Activated T-helper 2 cell treated with anti-CD3 and anti-CD28 coated beads, Interferon-gamma antibody, Interleukin-2, Interleukin-4, amounts not matched to agents 10 μg/mL and 5 μg/mL and 100 μg/mL, durations not matched to agents 14 hours and 24 hours and 36 hours (primary cell): ENCODE data around the gene PDGFB. TPM values are rescaled to one million over a fixed set of nuclear protein-coding genes. Genes with fewer than 3 reads are reported as not detected.
"Not testable (repeated sequence)": the region's sequence is repeated elsewhere in the genome, so short reads cannot be mapped to it uniquely, and the experiment has no call there.

Experiments
- DNase-seq: peaks from one replicate; pipeline ENCODE4 v3.0.0; 2021; ENCODE audit warnings: low spot score
- H3K27ac Mint-ChIP-seq: one replicate; pipeline ENCODE4 v1.8.0; 2021; ENCODE audit warnings: mixed read lengths
- H3K27me3 Mint-ChIP-seq: one replicate; pipeline ENCODE4 v1.8.0; 2021; ENCODE audit warnings: low read depth, mixed read lengths
- H3K36me3 Mint-ChIP-seq: one replicate; pipeline ENCODE4 v1.8.0; 2021; ENCODE audit warnings: low read depth, mixed read lengths
- H3K4me1 Mint-ChIP-seq: one replicate; pipeline ENCODE4 v1.8.0; 2021; ENCODE audit warnings: low read depth, mixed read lengths
- H3K4me3 Mint-ChIP-seq: one replicate; pipeline ENCODE4 v1.8.0; 2021; ENCODE audit warnings: low read depth, mild to moderate bottlenecking, moderate library complexity, mixed read lengths
- H3K9me3 Mint-ChIP-seq: one replicate; pipeline ENCODE4 v1.8.0; 2021; ENCODE audit warnings: mixed read lengths
- intact Hi-C: fragments of 100-400 bp; cut with micrococcal nuclease; formaldehyde crosslinking; loops from one replicate; pipeline ENCODE4 v1.15.1; 2023
- total RNA-seq: library from RNA; stranded (reverse); gene quantifications from 2 replicates; pipeline ENCODE4 v1.2.3, GENCODE V29; 2022

The PDGFB gene
- total RNA-seq, 1 donor from 2014 or later, result 4.2 TPM

DNA sequence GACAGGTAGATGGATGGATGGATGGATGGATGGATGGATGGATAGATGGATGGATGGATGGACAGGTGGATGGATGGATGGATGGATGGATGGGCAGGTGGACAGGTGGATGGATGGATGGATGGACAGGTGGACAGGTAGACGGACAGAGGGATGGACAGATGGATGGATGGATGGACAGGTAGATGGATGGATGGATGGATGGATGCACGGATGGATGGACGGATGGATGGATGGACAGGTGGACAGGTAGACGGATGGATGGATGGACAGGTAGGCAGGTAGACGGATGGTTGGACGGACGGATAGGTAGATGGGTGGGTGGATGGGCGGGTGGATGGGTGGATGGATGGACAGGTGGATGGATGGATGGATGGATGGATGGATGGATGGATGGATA, 24.3 kb downstream of the PDGFB start:
- intact Hi-C loops, result no loop called here
- Mint-ChIP-seq H3K27me3 (peaks cover 23% of the 10 kb centered on the region), H3K9me3 (no peaks in the 10 kb centered on the region), H3K4me3 (no peak overlapping the region), H3K27ac (no peak overlapping the region), H3K4me1 (peaks cover 2% of the 10 kb centered on the region), H3K36me3 (no peaks in the 10 kb centered on the region)
- DNase-seq, result no peak

DNA sequence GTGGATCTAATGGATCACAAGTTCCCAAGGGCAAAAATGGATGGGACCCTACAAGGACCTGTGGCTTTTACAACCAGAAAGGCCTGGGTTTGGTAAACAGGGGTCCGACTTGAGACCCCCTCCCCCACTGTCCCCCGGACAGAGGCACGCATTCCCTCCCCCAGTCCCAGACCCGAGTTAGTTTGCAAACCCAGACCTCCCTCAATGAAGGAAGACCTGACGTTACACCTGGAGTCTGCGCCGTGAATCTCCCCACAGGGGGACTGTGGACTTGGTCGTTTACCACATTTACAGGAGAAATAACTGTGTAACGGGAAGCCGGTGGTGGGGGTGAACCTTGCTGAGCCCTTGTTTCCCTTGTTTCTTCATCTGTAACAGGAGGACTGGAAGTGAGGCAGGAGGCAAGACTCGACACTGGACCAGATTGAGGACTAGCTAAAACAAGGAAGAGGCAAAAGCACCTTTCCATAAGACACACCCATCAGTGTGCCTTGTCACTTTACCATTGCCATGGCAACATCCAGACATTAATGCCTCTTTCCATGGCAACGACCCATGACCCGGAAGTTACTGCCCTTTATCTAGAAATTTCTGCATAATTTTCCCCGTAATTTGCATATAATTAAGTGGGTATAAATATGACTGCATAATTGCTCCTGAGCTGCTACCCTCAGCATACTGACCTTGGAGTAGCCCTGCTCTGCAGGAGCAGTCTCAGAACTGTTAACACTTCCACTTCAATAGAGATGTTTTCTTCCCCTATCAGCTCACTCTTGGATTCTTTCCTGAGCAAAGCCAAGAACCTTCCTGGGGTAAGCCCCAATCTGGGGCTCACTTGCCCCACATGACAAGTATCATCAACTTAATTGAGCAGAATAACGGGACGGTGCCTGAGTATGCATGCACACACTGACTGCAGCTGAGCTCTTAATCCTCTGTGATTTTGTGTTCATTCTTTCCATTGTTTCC, 25.4 kb downstream of the PDGFB start:
- Mint-ChIP-seq H3K36me3 (no peaks in the 10 kb centered on the region), H3K4me1 (peaks cover 2% of the 10 kb centered on the region), H3K9me3 (no peaks in the 10 kb centered on the region), H3K4me3 (no peak overlapping the region), H3K27me3 (peaks cover 25% of the 10 kb centered on the region), H3K27ac (no peak overlapping the region)
- no peak for DNase-seq
- intact Hi-C loops, result no loop called here

DNA sequence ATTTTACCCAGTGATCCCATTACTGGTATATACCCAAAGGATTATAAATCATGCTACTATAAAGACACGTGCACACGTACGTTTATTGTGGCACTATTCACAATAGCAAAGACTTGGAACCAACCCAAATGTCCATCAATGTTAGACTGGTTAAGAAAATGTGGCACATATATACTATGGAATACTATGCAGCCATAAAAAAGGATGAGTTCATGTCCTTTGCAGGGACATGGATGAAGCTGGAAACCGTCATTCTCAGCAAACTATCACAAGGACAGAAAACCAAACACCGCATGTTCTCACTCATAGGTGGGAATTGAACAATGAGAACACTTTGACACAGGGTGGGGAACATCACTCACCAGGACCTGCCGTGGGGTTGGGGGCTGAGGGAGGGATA, 26.4 kb downstream of the PDGFB start:
- H3K4me1 Mint-ChIP-seq, H3K4me3 Mint-ChIP-seq, H3K9me3 Mint-ChIP-seq, intact Hi-C loops, H3K36me3 Mint-ChIP-seq, H3K27ac Mint-ChIP-seq, DNase-seq: not testable (repeated sequence)
- H3K27me3 Mint-ChIP-seq, result peaks cover 27% of the 10 kb centered on the region

DNA sequence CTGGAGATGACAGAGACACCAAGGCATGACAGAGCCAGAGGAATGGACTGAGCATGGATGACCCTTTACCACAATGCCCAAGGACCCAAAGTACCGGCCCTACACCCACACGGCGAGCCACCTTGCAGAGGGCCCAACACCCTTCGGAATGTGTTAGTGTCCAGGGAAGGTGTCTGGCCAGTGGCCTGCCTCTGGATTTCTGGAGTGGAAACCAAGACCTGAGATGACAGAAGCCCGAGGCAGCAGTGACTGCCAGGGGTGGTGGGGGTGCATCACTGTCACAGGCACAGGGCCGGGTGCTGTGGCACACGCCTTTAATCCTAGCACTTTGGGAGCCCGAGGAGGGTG, 28.7 kb downstream of the PDGFB start:
- Mint-ChIP-seq H3K36me3 (no peaks in the 10 kb centered on the region), H3K4me3 (no peak overlapping the region), H3K9me3 (no peaks in the 10 kb centered on the region), H3K4me1 (no peaks in the 10 kb centered on the region), H3K27ac (no peak overlapping the region), H3K27me3 (peaks cover 20% of the 10 kb centered on the region)
- DNase-seq, result no peak
- intact Hi-C loops, result no loop called here

DNA sequence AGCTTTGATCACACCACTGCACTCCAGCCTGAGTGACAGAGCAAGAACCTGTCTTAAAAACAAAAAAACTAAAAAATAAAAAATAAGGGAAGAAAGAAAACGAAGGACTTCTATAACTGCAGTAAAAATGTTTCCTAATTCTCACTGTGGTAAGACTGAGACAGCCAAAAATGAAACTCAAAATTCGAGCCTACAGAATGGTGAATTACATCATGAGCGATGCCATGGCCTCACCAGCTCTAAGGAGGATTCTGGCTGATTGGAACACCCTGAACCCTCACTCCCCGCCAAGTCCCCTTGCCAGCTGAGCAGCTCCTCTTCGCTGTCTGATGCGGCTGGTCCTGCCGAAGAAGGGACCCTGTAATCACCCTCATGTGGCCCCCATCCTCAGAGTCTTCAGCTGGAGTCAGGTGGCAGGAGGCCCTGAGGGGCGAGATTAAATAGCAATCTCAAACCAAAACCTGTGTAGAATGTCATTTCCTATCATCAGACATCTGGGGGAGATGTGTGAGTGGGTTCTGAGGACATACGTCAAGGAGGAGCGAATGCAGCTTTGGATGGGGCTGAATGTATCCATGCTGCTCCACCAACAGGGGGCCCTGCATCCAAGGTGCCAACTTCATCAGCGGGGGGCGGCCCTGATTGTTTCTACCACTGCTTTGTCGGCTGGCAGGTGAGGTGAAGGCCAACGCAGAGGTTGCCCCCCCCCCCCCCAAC, 29.2 kb downstream of the PDGFB start:
- intact Hi-C loops, result no loop called here
- Mint-ChIP-seq H3K9me3 (no peaks in the 10 kb centered on the region), H3K27ac (no peak overlapping the region), H3K36me3 (no peaks in the 10 kb centered on the region), H3K4me3 (no peak overlapping the region), H3K4me1 (no peaks in the 10 kb centered on the region), H3K27me3 (peaks cover 20% of the 10 kb centered on the region)
- no peak for DNase-seq

- Mint-ChIP-seq H3K4me1 (no peaks in the 10 kb centered on the region), H3K36me3 (no peaks in the 10 kb centered on the region), H3K4me3 (no peak overlapping the region), H3K9me3 (no peaks in the 10 kb centered on the region), H3K27ac (no peak overlapping the region), H3K27me3 (peaks cover 20% of the 10 kb centered on the region)
- intact Hi-C loops, result no loop called here
- no peak for DNase-seq
Measured at GRCh38 chr22:39215070-39215396, 29.7 kb downstream of the PDGFB start.

GRCh38 chr22:39214383-39215069, 30.3 kb downstream of the PDGFB start:
- no peaks in the 10 kb centered on the region for H3K36me3 Mint-ChIP-seq
- no peaks in the 10 kb centered on the region for H3K4me1 Mint-ChIP-seq
- H3K9me3 Mint-ChIP-seq, result no peaks in the 10 kb centered on the region
- intact Hi-C loops, result no loop called here
- no peak for DNase-seq
- no peak overlapping the region for H3K4me3 Mint-ChIP-seq
- no peak overlapping the region for H3K27ac Mint-ChIP-seq
- H3K27me3 Mint-ChIP-seq, result peaks cover 20% of the 10 kb centered on the region

DNA sequence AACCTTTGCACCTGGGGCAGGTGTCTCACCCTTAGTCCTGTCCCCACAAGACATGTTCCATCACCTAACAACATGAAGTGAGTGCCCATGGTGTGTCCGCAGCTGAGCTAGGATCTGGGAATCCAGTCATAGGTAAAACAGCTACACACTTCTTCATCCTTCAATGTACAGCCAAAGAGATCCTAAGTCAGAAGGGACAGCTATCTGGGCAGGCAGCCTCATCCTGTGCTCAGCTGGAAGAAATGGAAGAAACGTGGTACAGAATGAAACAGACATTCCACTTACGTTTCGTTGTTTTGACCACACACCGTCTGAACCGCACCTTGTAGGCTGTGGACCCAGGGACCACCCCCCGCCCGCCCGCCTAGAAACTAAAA, 30.8 kb downstream of the PDGFB start:
- intact Hi-C loops, result no loop called here
- Mint-ChIP-seq H3K4me1 (no peaks in the 10 kb centered on the region), H3K9me3 (no peaks in the 10 kb centered on the region), H3K36me3 (no peaks in the 10 kb centered on the region), H3K27ac (no peak overlapping the region), H3K27me3 (peaks cover 20% of the 10 kb centered on the region), H3K4me3 (no peak overlapping the region)
- DNase-seq, result no peak

DNA sequence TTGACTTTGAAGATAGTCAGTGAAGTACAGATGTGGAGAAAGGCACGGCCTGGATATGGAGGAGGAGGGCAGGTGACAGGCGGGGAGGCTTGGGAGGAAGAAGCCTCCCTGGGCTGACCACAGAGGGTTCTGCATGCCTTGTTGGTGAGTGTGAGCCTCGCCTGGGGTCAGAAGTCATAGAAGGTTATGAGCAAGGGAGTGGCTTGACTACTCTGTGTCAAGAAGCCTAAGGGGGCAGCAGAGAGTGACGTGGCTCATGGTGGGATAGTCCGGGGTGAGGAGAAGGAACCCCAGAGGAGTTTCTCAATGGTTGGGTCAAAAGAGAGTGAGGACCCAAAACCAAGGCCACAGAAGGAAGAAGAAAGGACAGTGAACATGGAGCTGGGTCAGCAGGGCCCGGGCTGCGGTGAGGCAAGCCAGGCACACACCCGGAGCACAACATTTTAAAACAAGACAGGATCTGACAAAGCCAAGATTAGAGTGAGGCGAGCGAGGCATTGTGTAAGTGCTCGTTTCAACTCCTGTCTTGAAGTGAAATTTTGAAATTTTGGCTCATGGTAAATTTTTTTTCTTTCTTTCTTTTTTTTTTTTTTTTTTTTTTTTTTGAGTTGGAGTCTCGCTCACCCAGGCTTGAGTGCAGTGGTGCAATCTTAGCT, 31.9 kb downstream of the PDGFB start:
- H3K27ac Mint-ChIP-seq, result no peak overlapping the region
- intact Hi-C loops, result no loop called here
- H3K27me3 Mint-ChIP-seq, result peaks cover 16% of the 10 kb centered on the region
- H3K36me3 Mint-ChIP-seq, result no peaks in the 10 kb centered on the region
- no peaks in the 10 kb centered on the region for H3K9me3 Mint-ChIP-seq
- DNase-seq, result no peak
- no peaks in the 10 kb centered on the region for H3K4me1 Mint-ChIP-seq
- H3K4me3 Mint-ChIP-seq, result no peak overlapping the region

DNA sequence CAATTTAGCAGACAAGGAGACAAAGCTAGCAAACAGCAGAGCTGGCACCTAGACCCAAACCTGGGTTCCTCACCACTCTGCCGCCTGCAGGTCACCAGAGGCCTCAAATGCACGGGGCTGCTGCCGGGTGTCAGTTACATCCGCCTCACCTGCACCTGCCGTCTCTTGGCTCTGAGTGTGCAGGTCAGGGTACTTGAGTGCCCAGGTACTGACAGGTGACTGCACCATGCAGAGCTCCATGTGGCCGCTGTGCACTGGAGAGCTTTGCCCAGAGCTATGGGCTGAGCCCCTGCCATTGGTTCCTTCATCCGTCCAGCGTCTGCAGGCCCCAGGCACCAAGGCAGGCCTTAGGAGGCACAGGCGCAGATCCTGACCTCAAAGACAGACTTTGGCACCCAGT, 35.0 kb downstream of the PDGFB start:
- no peak for DNase-seq

DNA sequence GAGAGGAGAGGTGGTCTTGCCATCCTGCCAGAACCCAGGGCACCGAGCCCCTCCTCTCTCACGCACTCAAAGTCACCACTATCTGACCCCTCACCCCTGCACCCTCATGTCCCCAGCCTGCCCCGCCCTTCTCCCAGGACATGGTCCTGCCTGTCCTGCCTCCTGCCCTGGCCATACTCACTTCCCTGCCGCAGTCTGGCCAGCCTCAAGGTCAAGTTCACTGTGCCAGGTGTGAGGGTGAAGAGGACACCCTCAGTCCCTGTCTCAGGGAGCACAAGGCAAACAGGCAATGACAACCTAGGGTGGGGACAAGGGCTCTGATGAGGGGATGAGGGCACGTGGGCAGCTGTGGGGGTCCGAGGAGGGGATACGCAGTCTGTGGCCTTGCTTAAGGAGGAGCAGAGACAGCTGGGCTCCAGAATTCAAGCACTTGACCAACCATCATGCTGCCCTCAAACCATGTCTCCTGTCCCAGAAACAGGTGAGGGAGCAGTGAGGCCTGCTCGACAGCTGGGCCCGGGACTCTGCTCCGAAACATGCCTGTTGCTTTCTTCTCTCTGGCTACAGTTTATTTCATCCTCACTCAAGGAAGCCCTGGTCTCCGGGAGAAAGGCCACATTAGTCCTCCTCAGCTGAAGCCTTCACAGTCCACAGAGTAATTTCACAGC, 36.6 kb downstream of the PDGFB start:
- H3K27me3 Mint-ChIP-seq, result peaks cover 8% of the 10 kb centered on the region
- intact Hi-C loops, result no loop called here
- DNase-seq, result no peak
- H3K27ac Mint-ChIP-seq, result no peak overlapping the region
- H3K4me3 Mint-ChIP-seq, result no peak overlapping the region
- no peaks in the 10 kb centered on the region for H3K9me3 Mint-ChIP-seq
- H3K36me3 Mint-ChIP-seq, result no peaks in the 10 kb centered on the region
- peaks cover 7% of the 10 kb centered on the region for H3K4me1 Mint-ChIP-seq

More for the DNA sequence above, 35.0 kb downstream of the PDGFB start:
- intact Hi-C loops, result no loop called here
- Mint-ChIP-seq H3K27ac (no peak overlapping the region), H3K4me3 (no peak overlapping the region), H3K4me1 (peaks cover 7% of the 10 kb centered on the region), H3K36me3 (no peaks in the 10 kb centered on the region), H3K9me3 (no peaks in the 10 kb centered on the region), H3K27me3 (peaks cover 12% of the 10 kb centered on the region)
